ENCODE data around the gene HOMER2. TPM values are rescaled to one million over a fixed set of nuclear protein-coding genes. Genes with fewer than 3 reads are reported as not detected.

HOMER2 gene
- total and polyA plus RNA-seq, 2 of the 4 experiments (the other 2 are of a cell fraction) = 0.54 to 0.79 TPM

GRCh38 chr15:82880704-82881103 lies 71.8 kb downstream of the HOMER2 start:
- Histone ChIP-seq H3K79me1 (ENCODE audit: low read depth in 1 of 2, low read length in 2 of 2) (no peaks in the 10 kb centered on the region), H2BK20ac (ENCODE audit: low read depth, low read length) (no peak overlapping the region), H3K4ac (ENCODE audit: low read depth, low read length) (no peak overlapping the region), H2BK5ac (ENCODE audit: low read depth, low read length, poor library complexity, severe bottlenecking) (no peak overlapping the region), H2AK5ac (ENCODE audit: low read depth, low read length) (no peak overlapping the region), H3K18ac (ENCODE audit: low read depth, low read length) (no peak overlapping the region), H3K9me1 (ENCODE audit: insufficient read depth, low read length) (peaks cover 4% of the 10 kb centered on the region; the same call in 1 of the 2 replicates), H3K36me3 (ENCODE audit: control insufficient read depth, insufficient read depth, low read length) (no peaks in the 10 kb centered on the region), H3K4me3 (ENCODE audit: insufficient read depth, low read depth, low read length) (no peak overlapping the region), H3K9me3 (ENCODE audit: control insufficient read depth, insufficient read depth, low read length) (no peaks in the 10 kb centered on the region), H3K27ac (ENCODE audit: insufficient read depth, low read length) (no peak overlapping the region), H2BK120ac (ENCODE audit: low read depth, low read length) (no peak overlapping the region), H2AFZ (replicated peaks; ENCODE audit: low read length, poor library complexity) (no peak overlapping the region), H4K91ac (ENCODE audit: insufficient read depth, low read depth, low read length) (no peak overlapping the region), H3K4me1 (ENCODE audit: control insufficient read depth, insufficient read depth, low read length) (0 out of 2 replicates have a peak, but pooled peaks cover 1% of the 10 kb centered on the region), H2AK9ac (replicated peaks; ENCODE audit: low read depth, low read length, poor library complexity) (no peak overlapping the region), H2BK15ac (ENCODE audit: low read depth, low read length) (no peak overlapping the region), H3K14ac (replicated peaks; ENCODE audit: low read depth, low read length) (no peak overlapping the region), H3K27me3 (ENCODE audit: control insufficient read depth, insufficient read depth, low read length) (0 out of 2 replicates have a peak, but pooled peaks cover 2% of the 10 kb centered on the region), H3K4me2 (ENCODE audit: low read depth, low read length) (no peak overlapping the region), H4K8ac (ENCODE audit: low read depth in 2 of 2, low read length in 2 of 2) (no peak overlapping the region), H3K23ac (ENCODE audit: low read depth, low read length) (no peak overlapping the region), H3K56ac (ENCODE audit: extremely low read depth, insufficient read depth, low read length) (no peak overlapping the region), H4K5ac (ENCODE audit: low read depth, low read length) (no peak overlapping the region), H3K9ac (ENCODE audit: low read depth, low read length) (no peak overlapping the region), H4K20me1 (ENCODE audit: insufficient read depth, low read length) (no peaks in the 10 kb centered on the region)
- WGBS, 2 experiments (ENCODE audit: extremely low coverage in 2 of 2, insufficient read length in 1 of 2) = 88% methylated on average over 1 of the region's 6 CpGs; no CpG with 5 or more reads in 1 of the 2 experiments
- intact Hi-C loops (cut with micrococcal nuclease) (no loop called here), dilution Hi-C loops (cut with HindIII; ENCODE audit: low sequenced_read_pairs, unreplicated experiment) (no loop called here), in situ Hi-C loops (cut with MboI; ENCODE audit: low sequenced_read_pairs) (no loop called here)
- TF ChIP-seq RCOR1 (IDR thresholded peaks at IDR 0.05; ENCODE audit: insufficient replicate concordance, low read length) (no peak), CTCF (conservative IDR thresholded peaks at IDR 0.05; ENCODE audit: low read depth, low read length) (no peak), SMC3 (IDR thresholded peaks at IDR 0.05; ENCODE audit: low read depth, low read length) (no peak), FOS (IDR thresholded peaks at IDR 0.05; ENCODE audit: low read depth, low read length) (no peak), MAZ (IDR thresholded peaks at IDR 0.05; ENCODE audit: borderline replicate concordance, low read depth, low read length) (no peak), RAD21 (IDR thresholded peaks at IDR 0.05; ENCODE audit: low read length) (no peak), POLR2A (IDR thresholded peaks at IDR 0.05; ENCODE audit: low read depth, low read length) (no peak), RFX5 (IDR thresholded peaks at IDR 0.05; ENCODE audit: low read depth, low read length) (no peak), MXI1 (IDR thresholded peaks at IDR 0.05; ENCODE audit: borderline replicate concordance, low read depth, low read length) (no peak), USF2 (IDR thresholded peaks at IDR 0.05; ENCODE audit: low read depth, low read length) (no peak), BHLHE40 (IDR thresholded peaks at IDR 0.05; ENCODE audit: low read depth, low read length) (no peak), NFE2L2 (IDR thresholded peaks at IDR 0.05; ENCODE audit: low read depth, low read length) (no peak), CHD1 (IDR thresholded peaks at IDR 0.05; ENCODE audit: low read depth, low read length) (no peak), MAFK (IDR thresholded peaks at IDR 0.05; ENCODE audit: low read depth, low read length) (no peak)
- TF ChIP-seq, protein P1, sequence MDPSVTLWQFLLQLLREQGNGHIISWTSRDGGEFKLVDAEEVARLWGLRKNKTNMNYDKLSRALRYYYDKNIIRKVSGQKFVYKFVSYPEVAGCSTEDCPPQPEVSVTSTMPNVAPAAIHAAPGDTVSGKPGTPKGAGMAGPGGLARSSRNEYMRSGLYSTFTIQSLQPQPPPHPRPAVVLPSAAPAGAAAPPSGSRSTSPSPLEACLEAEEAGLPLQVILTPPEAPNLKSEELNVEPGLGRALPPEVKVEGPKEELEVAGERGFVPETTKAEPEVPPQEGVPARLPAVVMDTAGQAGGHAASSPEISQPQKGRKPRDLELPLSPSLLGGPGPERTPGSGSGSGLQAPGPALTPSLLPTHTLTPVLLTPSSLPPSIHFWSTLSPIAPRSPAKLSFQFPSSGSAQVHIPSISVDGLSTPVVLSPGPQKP (IDR thresholded peaks at IDR 0.05; ENCODE audit: borderline replicate concordance, low read depth, low read length) = no peak
- no TSS peak for BruUV-seq (replicated peaks)
- ChIA-PET CTCF (no interaction called here), POLR2A (ENCODE audit: unreplicated experiment) (interaction anchor here (0.6 kb wide), 1 partner anchor 22 kb away, joined by 4 read pairs; no protein-coding TSS in a partner anchor)
- ATAC-seq (ENCODE audit: low read depth) (no peak), DNase-seq (no peak)
